ENCODE measurements around the gene MDH1B.

MDH1B gene

GRCh38 chr2:206766057-206766930, 1.2 kb upstream of the MDH1B start:
- TF ChIP-seq CTCF (IDR thresholded peaks at IDR 0.05; ENCODE audit: low read depth, low read length) = no peak

DNA sequence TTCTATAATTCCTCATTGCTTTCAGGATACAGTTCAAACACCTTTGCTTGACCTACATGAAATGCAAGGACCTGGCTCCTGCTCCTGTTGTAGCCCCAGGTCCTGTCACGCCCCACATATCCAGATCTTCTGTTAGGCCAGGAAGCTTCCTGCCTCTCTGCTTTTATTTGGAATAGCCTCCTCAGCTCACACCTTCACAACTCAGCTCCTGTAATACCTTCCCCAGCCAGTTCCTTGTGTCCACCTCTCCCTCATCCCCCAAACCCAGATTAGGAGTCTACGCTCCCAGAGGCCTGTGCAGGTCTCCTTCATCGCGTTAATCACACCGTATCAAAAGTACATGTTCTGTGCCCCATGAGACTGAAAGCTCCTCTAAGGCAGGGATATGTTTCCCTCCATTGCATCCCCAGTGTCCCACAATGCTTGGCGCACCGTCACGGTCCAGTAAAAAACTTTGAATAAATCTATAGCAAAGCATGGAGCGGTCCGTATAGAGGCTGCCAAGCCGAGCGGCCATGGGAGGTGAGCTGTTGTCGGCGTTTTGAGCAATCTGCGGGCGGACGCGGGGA, 371 bp downstream of the MDH1B start:
- peak overlapping the region; percentile 94 for H3K4me3 ChIP-seq (ENCODE audit: low read depth, low read length)
- no peak for TF ChIP-seq CTCF (IDR thresholded peaks at IDR 0.05; ENCODE audit: low read depth, low read length)

More at GRCh38 chr2:206766057-206766930, 1.2 kb upstream of the MDH1B start:
- H3K4me3 ChIP-seq (ENCODE audit: low read depth, low read length) = peak overlapping the region; percentile 94

DNA sequence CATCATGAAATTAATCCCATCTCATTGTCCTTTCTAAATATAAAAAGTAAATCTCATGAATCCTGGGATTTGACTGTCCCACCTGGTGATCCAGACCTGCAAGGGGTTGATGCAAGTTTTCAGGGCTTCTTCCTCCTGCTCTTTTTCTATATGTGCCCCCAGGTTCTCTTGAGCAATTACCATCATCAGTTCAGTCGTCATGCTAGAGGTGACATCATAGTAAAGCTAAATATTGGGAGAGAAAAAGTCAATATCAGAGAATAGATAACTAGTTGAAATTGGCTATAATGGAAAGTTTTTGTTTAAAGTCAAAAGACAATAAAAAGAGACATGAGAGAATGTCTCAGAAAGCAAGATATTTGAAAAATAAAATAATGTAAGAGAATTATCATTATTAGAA, 8.3 kb downstream of the MDH1B start:
- TF ChIP-seq CTCF (IDR thresholded peaks at IDR 0.05; ENCODE audit: low read depth, low read length) = no peak
- H3K4me3 ChIP-seq (ENCODE audit: low read depth, low read length) = no peak overlapping the region

DNA sequence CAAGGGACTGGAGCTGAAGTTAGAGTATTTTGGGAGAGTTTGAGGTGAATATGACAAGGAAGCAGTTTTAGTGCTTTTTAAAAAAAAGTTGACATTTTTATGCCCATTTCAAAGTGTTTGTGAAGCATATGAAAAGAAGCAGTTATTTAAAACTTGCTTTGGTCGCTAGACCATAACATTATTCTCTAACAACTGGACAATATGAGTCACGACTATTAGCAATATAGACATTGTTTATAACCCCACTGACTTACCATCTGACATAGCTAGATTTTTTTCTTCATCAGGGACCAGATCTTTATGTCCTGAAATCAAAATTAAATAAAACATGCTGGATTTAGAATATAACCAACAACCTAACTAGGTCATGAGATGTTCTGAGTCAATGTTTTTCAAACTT, 24.3 kb downstream of the MDH1B start:
- H3K4me3 ChIP-seq (ENCODE audit: low read depth, low read length) = no peak overlapping the region

GRCh38 chr2:206739271-206739670, 25.9 kb downstream of the MDH1B start:
- H3K4me3 ChIP-seq (ENCODE audit: low read depth, low read length) = no peak overlapping the region
- TF ChIP-seq CTCF (IDR thresholded peaks at IDR 0.05; ENCODE audit: low read depth, low read length) = no peak

More for the DNA sequence above, 24.3 kb downstream of the MDH1B start:
- TF ChIP-seq CTCF (IDR thresholded peaks at IDR 0.05; ENCODE audit: low read depth, low read length) = no peak

GRCh38 chr2:206736935-206737334, 28.2 kb downstream of the MDH1B start:
- TF ChIP-seq CTCF (IDR thresholded peaks at IDR 0.05; ENCODE audit: low read depth, low read length) = no peak
- no peak overlapping the region for H3K4me3 ChIP-seq (ENCODE audit: low read depth, low read length)

DNA sequence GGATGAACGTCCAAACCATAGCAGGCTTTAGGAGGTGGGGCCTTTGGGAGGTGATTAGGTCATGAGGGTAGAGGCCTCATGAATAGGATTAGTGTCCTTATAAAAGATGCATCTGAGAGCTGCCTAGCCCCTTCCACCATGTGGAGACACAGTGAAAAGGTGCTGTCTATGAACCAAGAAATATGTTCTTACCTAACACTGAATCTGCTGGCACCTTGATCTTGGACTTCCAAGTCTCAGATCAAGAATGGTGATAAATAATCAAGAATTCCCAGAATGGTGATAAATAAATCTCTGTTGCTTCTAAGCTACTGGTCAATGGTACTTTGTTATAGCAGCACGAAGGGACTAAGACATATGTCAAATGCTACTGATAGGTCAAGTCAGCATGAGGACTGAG, 31.8 kb downstream of the MDH1B start:
- H3K4me3 ChIP-seq (ENCODE audit: low read depth, low read length) = no peak overlapping the region
- no peak for TF ChIP-seq CTCF (IDR thresholded peaks at IDR 0.05; ENCODE audit: low read depth, low read length)
